BJ (cell line): ENCODE results near the gene CDSN. TPM values are rescaled to one million over a fixed set of nuclear protein-coding genes. Genes with fewer than 3 reads are reported as not detected.

Experiments
- CTCF ChIA-PET: fragments of 350-600 bp; formaldehyde crosslinking; extraction: SDS; loops from one replicate; lab custom pipeline; 2021; ENCODE audit warnings: antibody characterized with exemption, inconsistent platforms; lab: Yijun Ruan, JAX
- POLR2A ChIA-PET: fragments of 300-600 bp; sonication (Branson Sonifier 250); formaldehyde crosslinking; extraction: SDS; loops from one replicate; lab custom pipeline; 2021; ENCODE audit warnings: antibody characterized with exemption; lab: Charles Lee
- DNase-seq: peaks from one replicate; pipeline ENCODE4 v3.0.0-alpha.2; 2011; ENCODE audit warnings: low read depth
- H3K27me3 ChIP-seq: 2 replicates; pipeline ENCODE4 v1.6.0; 2011; ENCODE audit warnings: low read length; ENCODE audit not compliant: control insufficient read depth, insufficient read depth
- H3K36me3 ChIP-seq: 2 replicates; pipeline ENCODE4 v1.5.1; 2011; ENCODE audit warnings: low read length; ENCODE audit not compliant: control insufficient read depth, insufficient read depth
- H3K4me3 ChIP-seq: 2 replicates; pipeline ENCODE4 v1.5.1; 2011; ENCODE audit warnings: low read depth, mild to moderate bottlenecking, control low read depth, low read length
- CTCF ChIP-seq: IDR thresholded peaks from 2 replicates; pipeline ENCODE4 v1.5.1; 2011; ENCODE audit warnings: low read depth, mild to moderate bottlenecking, control low read depth, inconsistent platforms, low read length, moderate library complexity; ENCODE audit not compliant: insufficient read depth
- polyA plus RNA-seq: library from polyadenylated mRNA; depleted of rRNA; stranded (reverse); fragments of >200 nt; gene quantifications from 2 replicates; pipeline ENCODE4 v1.2.3, GENCODE V29; 2011

CDSN gene
- polyA plus RNA-seq, 1 experiment = not detected

- CTCF ChIA-PET = interaction anchor here (0.6 to 5.6 kb wide), 54 partner anchors 9 to 547 kb away, joined by 3 to 78 read pairs (median 4); partner anchors contain the start of genes MUC22, MUCL3, PSORS1C1 and VARS2
- POLR2A ChIA-PET = interaction anchor here (0.6 kb wide), 1 partner anchor 255 kb away, joined by 3 read pairs; no protein-coding TSS in a partner anchor
- Histone ChIP-seq H3K36me3 (no peaks in the 10 kb centered on the region), H3K27me3 (no peaks in the 10 kb centered on the region; the same call in 1 of the 2 replicates), H3K4me3 (no peak overlapping the region)
- DNase-seq = no peak
- no peak for TF ChIP-seq CTCF
Observed at GRCh38 chr6:31086788-31087440, 33.3 kb downstream of the CDSN start.

- ChIA-PET POLR2A (no interaction called here), CTCF (interaction anchor here (0.6 to 5.6 kb wide), 7 partner anchors 11 to 486 kb away, joined by 3 to 78 read pairs (median 5); partner anchors contain the start of gene VARS2)
- DNase-seq = no peak
- peak; percentile 51 for TF ChIP-seq CTCF
- Histone ChIP-seq H3K27me3 (no peaks in the 10 kb centered on the region), H3K4me3 (no peak overlapping the region), H3K36me3 (no peaks in the 10 kb centered on the region)
Observed at GRCh38 chr6:31083742-31084354, 36.4 kb downstream of the CDSN start.

DNA sequence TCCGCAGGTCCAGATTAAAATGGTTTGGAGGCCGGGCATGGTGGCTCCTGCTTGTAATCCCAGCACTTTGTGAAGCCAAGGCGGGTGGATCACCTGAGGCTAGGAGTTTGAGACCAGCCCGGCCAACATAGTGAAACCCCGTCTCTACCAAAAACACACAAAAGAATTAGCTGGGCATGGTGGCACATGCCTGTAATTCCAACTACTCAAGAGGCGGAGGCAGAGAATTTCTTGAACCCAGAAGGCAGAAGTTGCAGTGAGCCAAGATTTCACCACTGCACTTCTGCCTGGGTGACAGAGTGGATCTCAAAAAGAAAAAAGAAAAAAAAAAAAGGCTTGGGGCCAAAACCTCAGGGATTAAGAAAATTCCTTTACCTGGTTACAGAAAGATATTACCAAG is 38.4 kb downstream of the CDSN start:
- TF ChIP-seq CTCF = no peak
- DNase-seq = no peak
- no peaks in the 10 kb centered on the region for H3K36me3 ChIP-seq
- CTCF ChIA-PET = interaction anchor here (0.7 to 10.4 kb wide), 7 partner anchors 9 to 358 kb away, joined by 3 to 194 read pairs (median 6); partner anchors contain the start of gene VARS2
- POLR2A ChIA-PET = no interaction called here
- H3K4me3 ChIP-seq = no peak overlapping the region
- no peaks in the 10 kb centered on the region for H3K27me3 ChIP-seq

DNA sequence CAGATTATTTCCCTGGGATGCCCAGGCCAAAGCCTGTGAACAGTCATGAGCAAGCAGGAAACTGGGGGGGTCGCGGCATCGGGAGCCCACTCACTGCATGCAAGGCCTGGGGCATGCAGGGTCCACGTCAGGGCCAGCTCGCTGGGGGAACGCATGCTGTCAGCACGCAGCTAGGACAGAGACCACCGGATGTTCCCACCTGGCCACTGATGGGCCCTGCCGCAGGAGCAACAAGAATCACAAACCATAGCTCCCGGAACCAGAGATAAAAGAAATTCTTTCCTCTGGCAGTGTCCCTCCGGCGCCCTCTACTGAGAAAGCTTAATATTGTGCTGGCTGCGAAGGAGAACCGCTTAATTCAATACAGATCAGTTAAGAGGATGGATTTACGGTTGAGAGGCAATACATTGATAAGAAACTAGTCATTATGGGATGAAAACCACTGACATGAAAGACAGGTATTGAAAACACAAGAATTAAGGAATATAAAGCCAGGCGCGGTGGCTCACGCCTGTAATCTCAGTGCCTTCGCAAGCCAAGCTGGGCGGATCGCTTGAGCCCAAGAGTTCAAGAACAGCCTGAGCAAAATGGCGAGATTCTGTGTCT is 40.5 kb downstream of the CDSN start:
- ChIA-PET POLR2A (interaction anchor here (0.5 to 0.6 kb wide), 2 partner anchors 16 to 644 kb away, joined by 4 to 11 read pairs; no protein-coding TSS in a partner anchor), CTCF (interaction anchor here (0.6 to 10.4 kb wide), 41 partner anchors 7 to 598 kb away, joined by 3 to 194 read pairs (median 5); partner anchors contain the start of genes DDR1, GTF2H4, MUCL3 and PSORS1C1)
- TF ChIP-seq CTCF = peak; percentile 87
- DNase-seq = no peak
- Histone ChIP-seq H3K27me3 (no peaks in the 10 kb centered on the region), H3K36me3 (no peaks in the 10 kb centered on the region), H3K4me3 (no peak overlapping the region)

DNA sequence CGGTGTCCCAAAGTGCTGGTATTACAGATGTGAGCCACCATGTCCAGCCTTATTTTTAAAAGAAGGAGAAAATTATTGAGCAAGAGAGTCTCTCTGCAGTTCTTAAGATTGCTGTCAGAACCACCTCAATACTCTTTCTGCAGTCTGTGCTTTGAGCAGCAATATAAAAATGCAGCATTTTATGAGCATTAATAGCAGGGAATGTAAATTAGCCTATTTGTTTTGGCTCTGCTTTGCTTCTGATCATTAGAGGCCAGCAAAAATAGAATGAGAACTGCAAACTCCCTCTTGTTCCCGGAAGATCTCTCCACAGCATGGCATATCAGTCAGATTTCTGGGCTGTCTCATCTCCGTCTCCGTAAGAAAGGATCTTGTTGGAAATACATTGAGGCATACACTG is 43.6 kb downstream of the CDSN start:
- ChIA-PET CTCF (interaction anchor here (0.6 to 10.4 kb wide), 5 partner anchors 9 to 248 kb away, joined by 6 to 194 read pairs (median 7); partner anchors contain the start of gene VARS2), POLR2A (no interaction called here)
- H3K4me3 ChIP-seq = no peak overlapping the region
- H3K36me3 ChIP-seq = no peaks in the 10 kb centered on the region
- no peaks in the 10 kb centered on the region for H3K27me3 ChIP-seq
- no peak for TF ChIP-seq CTCF
- no peak for DNase-seq
